ENCODE results near the gene PROSER2.

DNA sequence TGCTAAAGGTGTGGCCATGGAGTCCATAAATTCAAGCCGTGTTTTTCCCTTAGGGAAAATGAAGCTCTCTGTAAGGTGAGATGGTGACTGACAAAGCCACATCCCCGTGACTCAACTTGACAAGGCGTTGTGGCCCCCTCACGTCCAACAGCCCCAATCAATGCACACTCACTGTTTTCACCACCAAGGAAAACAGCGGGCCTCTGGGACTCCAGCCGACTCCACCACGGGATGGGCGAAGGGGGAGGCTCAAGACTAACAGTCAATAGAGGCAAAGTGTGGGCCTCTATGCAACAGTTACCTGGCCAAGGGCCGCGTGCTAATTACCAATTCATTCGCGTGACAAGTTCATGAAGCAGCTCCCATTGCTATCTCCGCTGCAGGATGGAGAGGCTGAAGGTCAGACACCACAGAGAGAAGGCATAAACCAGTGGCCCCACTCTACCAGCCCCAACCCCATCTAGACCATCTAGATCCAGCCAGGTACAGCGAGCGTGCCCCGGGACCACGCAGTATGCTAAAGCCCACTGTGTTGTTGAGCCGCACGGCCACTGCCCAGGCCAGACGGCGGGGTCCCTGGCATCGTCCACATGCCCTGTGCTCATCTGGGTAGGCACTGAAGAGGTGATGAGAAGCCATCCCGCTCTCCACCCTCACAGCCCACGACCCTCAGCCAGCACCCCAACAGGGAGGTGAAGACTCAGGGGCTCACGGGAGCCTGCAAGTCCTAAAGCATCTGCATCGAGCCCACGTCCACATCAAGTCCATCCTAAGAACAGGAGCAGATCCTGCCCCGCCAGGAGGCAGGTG, 76.1 kb downstream of the PROSER2 start:
- no peak for TF ChIP-seq POLR2A (IDR thresholded peaks at IDR 0.05)
- TF ChIP-seq, protein P1, sequence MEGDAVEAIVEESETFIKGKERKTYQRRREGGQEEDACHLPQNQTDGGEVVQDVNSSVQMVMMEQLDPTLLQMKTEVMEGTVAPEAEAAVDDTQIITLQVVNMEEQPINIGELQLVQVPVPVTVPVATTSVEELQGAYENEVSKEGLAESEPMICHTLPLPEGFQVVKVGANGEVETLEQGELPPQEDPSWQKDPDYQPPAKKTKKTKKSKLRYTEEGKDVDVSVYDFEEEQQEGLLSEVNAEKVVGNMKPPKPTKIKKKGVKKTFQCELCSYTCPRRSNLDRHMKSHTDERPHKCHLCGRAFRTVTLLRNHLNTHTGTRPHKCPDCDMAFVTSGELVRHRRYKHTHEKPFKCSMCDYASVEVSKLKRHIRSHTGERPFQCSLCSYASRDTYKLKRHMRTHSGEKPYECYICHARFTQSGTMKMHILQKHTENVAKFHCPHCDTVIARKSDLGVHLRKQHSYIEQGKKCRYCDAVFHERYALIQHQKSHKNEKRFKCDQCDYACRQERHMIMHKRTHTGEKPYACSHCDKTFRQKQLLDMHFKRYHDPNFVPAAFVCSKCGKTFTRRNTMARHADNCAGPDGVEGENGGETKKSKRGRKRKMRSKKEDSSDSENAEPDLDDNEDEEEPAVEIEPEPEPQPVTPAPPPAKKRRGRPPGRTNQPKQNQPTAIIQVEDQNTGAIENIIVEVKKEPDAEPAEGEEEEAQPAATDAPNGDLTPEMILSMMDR (IDR thresholded peaks at IDR 0.05) = no peak

All from Peyer's patch (tissue), 4 donors.